ENCODE results near the gene MPIG6B.

Gene MPIG6B

GRCh38 chr6:31723245-31723979, at the start of gene MPIG6B:
MPIG6B (plus strand) TSS chr6:31723373; CDS start chr6:31723384, 11 bp downstream.
- no peak for DNase-seq (ENCODE audit: low read depth)
- TF ChIP-seq CTCF (conservative IDR thresholded peaks at IDR 0.05; ENCODE audit: low read depth, low read length), result no peak
- H3K4me3 ChIP-seq (ENCODE audit: low read depth, low read length), result no peak within 1 kb of the TSS

GRCh38 chr6:31676322-31676903, 46.8 kb upstream of the MPIG6B start:
- no peak for DNase-seq (ENCODE audit: low read depth)
- H3K4me3 ChIP-seq (ENCODE audit: low read depth, low read length), result no peak overlapping the region
- TF ChIP-seq CTCF (conservative IDR thresholded peaks at IDR 0.05; ENCODE audit: low read depth, low read length), result no peak

- no peak for TF ChIP-seq CTCF (conservative IDR thresholded peaks at IDR 0.05; ENCODE audit: low read depth, low read length)
- no peak for DNase-seq (ENCODE audit: low read depth)
- no peak overlapping the region for H3K4me3 ChIP-seq (ENCODE audit: low read depth, low read length)
These were observed 46.3 kb upstream of the MPIG6B start for GRCh38 chr6:31676904-31677303.

- no peak overlapping the region for H3K4me3 ChIP-seq (ENCODE audit: low read depth, low read length)
- TF ChIP-seq CTCF (conservative IDR thresholded peaks at IDR 0.05; ENCODE audit: low read depth, low read length), result no peak
- no peak for DNase-seq (ENCODE audit: low read depth)
These were observed 45.2 kb upstream of the MPIG6B start for GRCh38 chr6:31677955-31678354.

- peak; percentile 86 for TF ChIP-seq CTCF (conservative IDR thresholded peaks at IDR 0.05; ENCODE audit: low read depth, low read length)
- H3K4me3 ChIP-seq (ENCODE audit: low read depth, low read length), result peak within 1 kb of the TSS; percentile 61
- DNase-seq (ENCODE audit: low read depth), result peak; percentile 96
These were observed 42.7 kb upstream of the MPIG6B start, which contains the start of gene LY6G5C for GRCh38 chr6:31680226-31681134. LY6G5C (minus strand) TSS chr6:31681067; CDS start chr6:31680373, 694 bp downstream.

GRCh38 chr6:31681135-31681671, 42.0 kb upstream of the MPIG6B start:
- no peak for TF ChIP-seq CTCF (conservative IDR thresholded peaks at IDR 0.05; ENCODE audit: low read depth, low read length)
- peak; percentile 18 for DNase-seq (ENCODE audit: low read depth)
- H3K4me3 ChIP-seq (ENCODE audit: low read depth, low read length), result peak overlapping the region; percentile 61
